HG02884 (cell line): ENCODE data around the gene GRIN2C.

Source experiments
- ATAC-seq: cut with Tn5 transposase; IDR thresholded peaks from one replicate; pipeline ENCODE4 v1.9.1; 2021; ENCODE audit warnings: mild to moderate bottlenecking, moderate library complexity; ENCODE audit not compliant: unreplicated experiment

Gene GRIN2C

DNA sequence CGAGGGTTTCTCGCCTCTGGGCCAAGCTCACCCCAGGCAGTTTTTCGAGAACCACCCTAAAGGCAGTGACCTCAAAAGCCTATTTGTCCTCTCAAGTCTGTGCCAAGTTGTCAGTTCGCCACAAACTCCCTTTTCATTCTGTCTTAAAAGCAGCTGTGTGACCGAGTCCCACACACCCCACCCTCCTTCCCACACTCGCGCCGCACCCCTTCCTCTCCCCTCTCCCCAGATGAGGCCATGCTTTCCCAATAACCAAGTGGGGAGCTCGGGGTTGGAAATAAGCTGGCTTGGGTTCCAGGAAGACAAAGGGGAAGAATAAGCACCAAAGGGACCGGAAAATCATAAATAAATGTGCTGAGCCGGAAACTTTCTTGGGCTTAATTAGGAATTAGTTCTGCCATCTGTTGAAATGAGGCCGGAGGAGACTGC is 36.7 kb downstream of the GRIN2C start:
- ATAC-seq: no peak

GRCh38 chr17:74822335-74822938 is 37.2 kb downstream of the GRIN2C start:
- ATAC-seq: no peak

DNA sequence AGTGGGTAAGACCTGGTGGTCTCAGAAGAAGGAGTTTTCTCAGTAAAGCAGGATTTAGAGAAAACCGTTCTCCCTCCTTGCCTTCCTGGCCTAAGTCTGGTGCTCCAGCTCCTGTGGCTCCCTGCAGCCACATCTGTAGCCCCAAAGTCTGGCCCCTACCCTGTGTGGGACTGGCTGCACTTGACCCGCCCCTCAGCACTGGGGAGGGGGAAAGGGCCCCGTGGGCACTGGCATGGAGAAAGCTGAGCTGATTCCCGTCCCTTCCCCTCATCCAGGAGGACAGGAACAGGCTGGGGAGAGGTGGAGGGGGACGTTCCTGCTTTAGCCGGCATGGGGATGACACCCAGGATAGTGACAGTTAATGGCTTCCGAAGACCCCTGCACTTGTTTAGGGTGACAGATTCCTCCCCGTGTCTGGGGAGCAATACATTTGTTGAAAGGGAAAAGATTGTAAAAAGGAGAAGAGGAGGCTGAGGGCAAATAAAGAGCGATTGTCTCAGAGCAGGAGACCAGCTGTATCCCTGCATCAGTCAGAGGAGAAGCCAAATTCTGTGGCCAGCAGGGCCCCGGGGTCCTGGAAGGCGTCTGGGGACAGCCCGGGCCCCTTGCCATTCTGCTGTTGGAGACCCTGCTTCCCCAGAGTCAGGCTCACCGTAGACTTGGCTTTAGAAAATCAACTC is 37.9 kb downstream of the GRIN2C start:
- ATAC-seq: no peak

GRCh38 chr17:74819801-74820436 is 39.8 kb downstream of the GRIN2C start:
- no peak for ATAC-seq

DNA sequence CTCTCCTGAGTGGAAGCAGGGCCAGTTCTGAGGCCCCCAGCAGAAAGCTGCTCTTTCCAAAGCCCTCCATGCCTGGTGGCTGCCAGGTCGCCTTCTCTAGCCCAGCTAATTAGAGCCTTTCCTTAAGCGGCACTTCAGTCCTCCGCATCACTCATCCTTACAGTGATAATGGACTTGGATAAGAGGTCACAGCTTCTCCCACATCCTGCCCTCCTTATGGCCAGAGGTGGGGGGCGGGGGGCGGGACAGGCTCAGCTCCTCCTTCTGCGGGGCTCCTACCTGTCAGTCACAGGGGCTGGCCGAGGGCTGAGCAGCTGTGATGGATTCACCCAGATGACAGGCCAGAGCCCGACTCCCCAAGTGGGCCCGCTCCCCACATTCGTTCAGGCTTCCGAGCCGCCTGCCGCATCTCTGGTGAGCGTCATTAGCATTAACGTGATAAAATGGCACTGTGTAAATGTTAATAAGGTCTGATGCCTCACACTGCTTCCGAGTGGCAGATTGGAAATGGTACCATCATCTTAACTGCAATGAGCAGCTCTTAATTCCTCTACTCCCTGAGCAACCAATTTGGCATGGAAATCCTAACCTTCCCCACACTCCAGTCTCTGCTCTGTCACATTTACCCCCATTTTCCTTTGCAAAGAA is 41.3 kb downstream of the GRIN2C start:
- ATAC-seq: no peak

DNA sequence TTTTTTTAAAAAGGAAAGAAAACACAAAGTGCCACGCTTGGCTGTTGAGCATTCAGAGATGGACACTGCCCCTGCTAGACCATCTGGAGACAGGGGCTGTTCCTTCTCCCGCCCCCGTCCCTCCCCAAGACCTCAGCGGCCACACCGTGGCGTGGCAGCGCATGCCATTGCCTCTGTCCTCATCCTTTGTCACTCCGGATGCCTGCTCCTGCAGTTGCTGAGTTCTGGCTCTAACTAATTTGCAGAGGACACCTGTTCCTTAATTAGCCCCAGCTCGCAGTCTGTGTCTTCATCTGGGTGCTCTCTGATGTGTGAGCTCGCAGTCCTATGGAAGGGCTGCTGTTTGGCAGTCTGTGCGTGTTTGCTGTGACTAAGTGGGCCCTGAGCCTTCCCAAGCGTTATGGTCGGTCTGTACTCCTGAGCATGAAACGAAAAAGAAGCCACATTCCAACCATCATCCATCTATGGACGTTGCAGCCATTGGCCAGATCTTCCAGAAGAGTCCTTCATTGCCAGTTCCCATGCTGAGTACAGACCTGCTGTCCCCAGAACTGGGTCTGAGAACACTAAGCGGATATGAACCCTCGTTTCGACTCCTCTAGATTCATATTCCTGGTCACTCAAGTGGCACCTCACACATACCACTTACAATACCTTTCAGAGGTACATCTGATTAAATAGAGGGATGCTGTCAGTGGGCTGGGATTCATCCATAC is 42.6 kb downstream of the GRIN2C start:
- ATAC-seq: no peak

DNA sequence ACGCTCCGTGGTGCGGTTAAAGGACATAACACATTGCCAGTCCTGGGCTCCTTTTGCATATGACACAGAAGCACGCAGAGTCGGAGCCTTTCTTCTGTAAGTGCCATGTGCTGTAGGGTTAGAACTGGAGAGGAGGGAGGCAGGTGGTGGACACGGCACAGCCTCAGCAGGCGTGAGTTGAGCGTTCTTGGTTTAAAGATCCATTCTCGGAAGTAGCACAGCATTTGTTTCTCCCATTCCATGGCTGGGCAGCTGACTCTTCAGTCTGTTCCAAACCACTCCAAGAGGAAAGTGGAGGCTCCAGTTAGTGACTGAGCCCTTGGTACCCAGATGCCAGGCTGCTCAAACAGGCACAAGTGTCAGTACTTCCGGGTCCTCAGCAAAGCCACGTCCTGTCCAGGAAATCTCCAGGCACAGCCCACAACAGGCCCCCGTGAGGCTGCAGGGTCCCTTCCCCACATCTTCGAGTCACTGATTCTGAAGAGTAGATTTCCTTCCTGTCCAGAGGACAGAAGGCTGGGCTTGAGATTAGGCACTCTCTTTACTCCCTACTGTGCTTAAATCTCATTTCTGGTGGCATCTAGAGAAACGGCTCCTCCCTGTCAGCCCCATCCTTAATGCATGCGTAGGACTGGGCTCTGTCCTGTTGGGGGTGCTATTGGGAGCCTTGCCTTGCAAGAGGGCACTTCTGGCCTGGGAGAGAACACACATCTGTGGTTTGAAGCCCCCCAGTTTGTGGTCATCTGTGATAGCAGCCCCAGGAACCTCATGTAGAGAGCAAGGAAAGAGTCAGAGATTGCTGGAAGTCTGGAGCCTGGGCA is 43.9 kb downstream of the GRIN2C start:
- ATAC-seq: no peak

DNA sequence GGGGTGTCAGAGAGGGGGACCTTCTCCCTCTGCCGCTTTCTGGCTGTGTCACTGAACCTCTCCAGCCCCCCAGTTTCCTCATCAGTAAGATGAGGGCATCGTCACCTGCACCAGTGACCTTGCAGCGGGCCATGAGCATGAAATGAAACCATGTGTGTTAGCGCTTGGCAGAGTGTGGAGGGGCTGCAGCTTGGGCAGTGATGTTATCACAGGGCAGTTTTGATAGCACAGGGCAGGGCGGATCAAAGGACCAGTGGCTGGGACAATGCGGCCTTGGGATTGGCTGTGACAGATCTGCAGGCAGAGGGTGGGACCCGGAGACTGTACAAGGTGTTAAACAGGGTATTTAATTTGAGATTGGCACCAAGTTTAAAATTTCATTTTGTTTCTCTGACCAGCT is 44.6 kb downstream of the GRIN2C start:
- ATAC-seq: no peak

- ATAC-seq: no peak
These were observed 45.2 kb downstream of the GRIN2C start for GRCh38 chr17:74814453-74814852.

- ATAC-seq: no peak
These were observed 47.3 kb downstream of the GRIN2C start for GRCh38 chr17:74812109-74813009.

DNA sequence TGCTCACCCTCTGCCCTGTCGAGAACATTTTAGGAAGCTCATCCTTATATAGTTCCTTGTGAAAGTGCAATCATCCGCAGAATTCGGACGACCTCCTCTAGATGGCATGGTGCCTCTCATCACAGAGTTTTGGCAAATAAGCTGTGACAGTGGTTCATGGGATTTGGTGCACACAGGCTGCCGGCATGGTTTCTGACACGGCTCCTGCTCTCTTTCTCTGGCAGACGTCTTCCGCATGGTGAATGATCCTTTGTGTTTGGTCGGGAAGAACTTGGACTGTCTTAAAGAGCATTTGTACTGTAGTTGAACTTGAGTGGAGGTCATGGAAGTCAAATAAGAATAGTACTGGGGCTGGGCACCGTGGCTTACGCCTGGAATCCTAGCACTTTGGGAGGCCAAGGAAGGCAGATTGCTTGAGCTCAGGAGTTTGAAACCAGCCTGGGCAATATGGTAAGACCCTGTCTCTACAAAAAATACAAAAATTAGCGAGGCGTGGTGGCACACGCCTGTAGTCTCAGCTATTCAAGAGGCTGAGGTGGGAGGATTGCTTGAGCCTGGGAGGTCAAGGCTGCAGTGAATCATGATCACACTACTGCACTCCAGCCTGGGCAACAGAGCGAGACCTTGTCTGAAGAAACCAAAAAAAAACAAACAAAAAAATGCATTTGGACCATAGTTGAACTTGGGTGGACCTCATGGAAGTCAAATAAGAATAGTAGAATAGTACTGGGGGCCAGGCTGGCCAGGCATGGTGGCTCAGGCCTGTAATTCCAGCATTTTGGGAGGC is 48.8 kb downstream of the GRIN2C start:
- ATAC-seq: no peak

DNA sequence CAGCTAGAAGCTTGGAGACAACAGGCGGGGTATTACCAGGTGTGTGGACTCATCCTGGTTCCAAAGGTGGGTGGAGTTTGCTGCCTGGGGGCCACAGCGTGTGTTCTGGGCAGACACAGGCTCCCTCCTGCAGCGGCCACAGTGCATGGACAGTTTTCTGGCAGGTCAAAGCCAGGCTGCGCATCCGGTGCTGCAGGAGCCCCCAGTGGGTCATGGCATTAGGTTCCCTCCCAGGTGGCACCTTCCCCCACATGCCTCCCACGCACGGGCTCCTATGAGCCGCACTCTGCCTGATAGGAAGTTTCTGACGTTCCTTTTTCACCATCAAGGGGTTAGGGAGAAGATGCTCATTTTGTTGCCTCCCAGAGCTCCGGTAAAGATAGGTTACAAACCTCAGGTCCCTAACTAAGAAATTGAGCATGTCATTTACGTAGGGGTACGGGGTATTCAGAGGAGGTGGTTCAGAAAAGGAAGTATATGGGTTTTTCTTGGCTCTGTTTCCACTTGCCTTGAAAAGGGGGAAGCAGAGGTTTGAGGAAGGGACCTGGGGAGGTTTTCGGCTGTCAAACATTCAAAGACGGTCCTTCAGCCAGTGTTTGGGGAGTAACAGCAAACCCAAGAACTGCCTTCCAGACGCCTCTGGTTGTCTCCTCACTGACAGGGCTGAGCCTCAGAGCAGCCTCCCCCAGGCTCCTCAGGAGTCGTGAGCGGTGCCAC is 50.8 kb downstream of the GRIN2C start:
- no peak for ATAC-seq

- ATAC-seq: no peak
These were observed 51.8 kb downstream of the GRIN2C start for GRCh38 chr17:74807925-74808324.

DNA sequence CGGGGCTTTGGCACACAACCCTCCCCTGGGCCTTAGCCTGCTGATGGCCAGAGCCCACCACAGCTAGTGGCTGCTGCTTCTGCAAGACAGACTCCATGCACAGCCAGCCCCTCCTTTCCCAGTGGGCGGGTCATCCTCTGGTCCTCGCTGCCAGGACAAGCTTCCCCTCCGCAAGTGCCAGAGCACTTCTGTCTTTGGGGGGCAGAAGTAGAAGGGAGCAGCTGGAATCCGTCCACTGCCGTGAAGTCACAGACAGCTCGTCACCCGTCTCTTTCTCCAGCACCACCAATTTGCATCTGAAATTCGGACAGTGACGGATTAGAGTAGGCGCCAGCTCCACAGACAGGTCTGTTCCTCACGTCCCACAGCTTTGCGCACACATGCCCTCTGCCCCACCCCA is 52.2 kb downstream of the GRIN2C start:
- no peak for ATAC-seq

DNA sequence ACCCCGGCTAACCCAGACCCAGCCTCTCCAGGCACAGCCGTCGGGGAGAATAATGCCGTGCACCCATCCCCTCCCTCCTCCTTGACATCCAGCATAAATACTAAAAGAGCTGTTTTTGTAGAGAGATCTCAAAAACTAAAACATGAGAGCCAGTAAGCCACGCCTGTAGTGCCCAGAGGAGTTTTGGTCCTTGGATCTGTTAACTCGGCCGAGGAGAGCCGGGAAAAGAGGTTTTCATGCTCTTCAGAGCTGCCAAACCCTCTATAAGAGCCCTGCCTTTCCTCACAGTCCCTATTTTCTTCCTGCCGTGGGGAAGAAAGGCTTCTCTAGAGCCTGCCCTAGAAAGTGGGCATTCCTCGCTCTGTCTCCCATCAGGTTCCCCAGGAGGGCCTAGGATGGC is 53.4 kb downstream of the GRIN2C start:
- ATAC-seq: no peak

DNA sequence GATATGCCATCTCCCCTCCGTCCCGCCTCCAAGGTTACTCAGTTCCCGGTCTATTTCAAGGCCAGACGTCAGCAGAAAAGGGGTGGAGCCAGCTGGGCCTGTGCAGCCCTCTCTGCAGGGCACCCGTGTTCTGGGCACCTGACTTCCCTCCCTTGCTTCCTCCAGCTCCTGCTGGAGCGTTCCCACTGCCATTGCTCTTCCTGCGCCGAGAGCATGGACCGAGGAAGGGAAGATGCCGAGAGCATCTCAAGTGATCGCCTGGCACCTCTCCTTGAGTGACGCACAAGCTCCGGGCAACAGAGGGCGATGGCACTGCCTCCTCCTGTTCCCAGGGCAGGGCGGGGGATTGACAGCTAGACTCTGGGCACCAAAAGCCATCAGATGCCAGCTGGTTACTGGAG is 54.1 kb downstream of the GRIN2C start:
- ATAC-seq: no peak

- ATAC-seq: no peak
These were observed 55.0 kb downstream of the GRIN2C start for GRCh38 chr17:74804683-74805082.

DNA sequence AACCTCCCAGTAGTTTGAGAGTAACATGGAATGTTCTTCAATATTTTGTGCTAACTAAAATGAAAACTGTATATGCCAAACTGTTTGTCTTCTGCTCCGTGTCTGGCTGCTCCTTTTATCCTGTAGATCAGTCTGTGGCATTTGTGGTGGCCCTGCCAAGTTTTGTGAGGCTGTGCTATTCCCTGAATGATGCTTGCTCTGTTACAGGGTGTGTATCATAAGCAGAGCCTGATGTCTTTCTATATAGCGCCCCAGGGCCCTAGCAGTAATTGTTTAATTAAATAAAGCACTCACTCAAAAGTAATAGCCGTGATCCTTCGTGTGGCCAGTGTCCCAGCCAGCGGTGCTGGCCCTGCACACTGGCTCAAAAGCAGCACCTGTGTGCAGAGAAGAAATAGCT is 55.7 kb downstream of the GRIN2C start:
- no peak for ATAC-seq
